Measurements from ENCODE around the gene KPNB1.
A peak's percentile ranks its signal among the peaks of the same experiment; 100 is the strongest.

KPNB1 gene

DNA sequence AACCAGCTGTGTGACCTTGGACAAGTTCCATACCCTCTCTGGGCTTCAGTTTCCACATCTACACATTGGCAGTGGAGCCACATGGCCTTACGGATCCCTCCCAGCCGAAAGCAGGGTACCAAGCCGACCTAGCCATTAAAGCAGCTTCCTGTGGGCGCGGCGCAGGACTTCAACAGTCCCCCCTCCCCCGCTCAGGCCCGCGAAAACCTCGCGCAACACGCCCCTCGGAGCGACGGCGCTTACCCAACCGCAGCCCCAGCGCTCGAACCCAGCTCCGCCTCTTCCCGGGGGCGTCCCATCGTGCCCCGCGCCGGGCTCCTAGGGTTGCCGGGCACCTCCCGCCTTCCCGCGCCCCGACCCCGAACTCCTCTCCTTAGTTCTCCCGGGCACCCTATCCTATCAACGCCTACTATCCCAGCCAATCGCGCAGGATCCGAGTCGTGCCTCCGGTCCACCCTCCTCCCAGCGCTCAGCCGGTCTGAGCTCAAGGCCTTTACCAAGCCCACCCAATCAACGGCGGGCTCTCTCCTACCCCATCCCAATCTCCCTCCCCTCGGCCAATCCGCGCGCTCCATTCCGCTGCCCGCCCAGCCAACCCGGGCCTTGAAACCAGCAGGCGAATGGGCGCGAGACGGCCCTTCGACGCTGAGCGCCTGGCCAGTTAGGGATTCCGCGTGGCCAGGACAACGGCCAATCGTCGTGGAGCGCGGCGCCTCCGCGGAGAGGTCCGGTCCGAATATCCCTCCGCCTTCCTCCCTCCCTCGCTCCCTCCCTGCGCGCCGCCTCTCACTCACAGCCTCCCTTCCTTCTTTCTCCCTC, at the start of gene KPNB1:
KPNB1 (plus strand) TSS at position 767 of the 819 bp plus-strand sequence. CDS start 326 bp downstream, outside the sequence.
- peak; percentile 94 to 97 for DNase-seq (ENCODE audit: low read depth in 1 of 2, low spot score in 1 of 2)

DNA sequence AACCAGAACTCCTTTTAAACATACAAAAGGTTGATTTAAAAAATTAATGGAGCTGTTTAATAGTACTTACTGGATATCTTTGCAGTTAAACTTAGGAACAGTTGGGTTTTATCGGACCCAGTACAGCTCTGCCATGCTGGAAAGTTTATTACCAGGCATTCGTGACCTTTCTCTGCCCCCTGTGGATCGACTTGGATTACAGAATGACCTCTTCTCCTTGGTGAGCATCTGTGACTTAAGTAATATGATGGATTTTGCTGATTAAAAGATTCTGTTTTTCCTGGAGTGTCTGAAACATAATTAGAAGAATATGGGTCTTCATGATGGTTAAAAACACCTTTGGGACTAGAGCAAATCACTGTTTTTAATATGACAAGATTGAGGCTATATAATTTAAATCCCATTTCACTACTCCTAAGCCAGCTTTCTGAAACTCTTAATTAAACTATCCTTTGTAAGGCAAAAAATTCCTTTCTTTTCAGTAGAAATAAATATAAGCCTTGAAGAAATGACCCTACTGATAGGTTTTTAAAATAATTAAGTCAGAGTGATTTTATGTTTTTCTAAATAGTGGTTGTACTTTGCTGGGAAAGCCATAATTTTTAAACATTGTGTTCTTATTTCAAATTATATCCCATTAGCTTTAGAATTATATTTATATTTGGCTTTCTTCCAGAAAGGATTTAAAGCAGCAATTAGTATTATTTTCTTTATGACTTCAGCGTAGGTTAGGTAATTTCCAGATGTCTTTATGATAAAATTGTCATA, 45.7 kb upstream of the KPNB1 start:
- DNase-seq (ENCODE audit: low read depth in 1 of 2, low spot score in 1 of 2): no peak

DNA sequence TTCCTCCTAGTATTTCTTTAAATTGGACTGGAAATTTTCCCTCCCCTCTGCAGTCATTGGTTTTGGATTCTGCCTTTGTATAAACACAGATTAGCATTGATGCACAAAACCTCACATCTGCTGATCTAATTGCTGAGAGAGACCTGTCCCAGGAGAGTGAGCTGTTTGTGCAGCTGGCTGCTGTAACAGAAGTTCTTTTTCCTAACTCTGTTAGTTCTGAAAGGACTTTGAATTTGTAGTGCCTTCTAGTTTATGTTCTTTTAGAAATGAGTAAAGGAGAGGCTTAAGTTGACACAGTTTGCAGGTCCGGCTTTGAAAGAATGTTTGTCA, 45.2 kb upstream of the KPNB1 start:
- no peak for DNase-seq (ENCODE audit: low read depth in 1 of 2, low spot score in 1 of 2)

DNA sequence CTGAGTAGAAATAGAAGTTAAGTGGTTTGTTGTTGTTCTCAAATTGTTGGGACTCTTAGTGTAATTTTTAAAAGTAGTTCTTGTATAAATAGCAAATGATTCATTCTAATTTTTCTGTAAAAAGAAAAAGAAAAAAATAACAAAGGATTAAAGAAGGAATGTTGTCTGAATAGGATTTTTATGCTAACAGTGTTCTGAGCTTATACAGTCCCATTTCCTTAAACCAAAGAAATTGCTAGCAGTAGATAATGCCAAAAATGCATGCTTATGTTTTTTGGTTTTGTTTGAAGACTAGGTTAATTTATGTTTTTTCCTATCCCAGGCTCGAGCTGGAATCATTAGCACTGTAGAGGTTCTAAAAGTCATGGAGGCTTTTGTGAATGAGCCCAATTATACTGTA, 44.7 kb upstream of the KPNB1 start:
- DNase-seq (ENCODE audit: low read depth in 1 of 2, low spot score in 1 of 2): no peak

DNA sequence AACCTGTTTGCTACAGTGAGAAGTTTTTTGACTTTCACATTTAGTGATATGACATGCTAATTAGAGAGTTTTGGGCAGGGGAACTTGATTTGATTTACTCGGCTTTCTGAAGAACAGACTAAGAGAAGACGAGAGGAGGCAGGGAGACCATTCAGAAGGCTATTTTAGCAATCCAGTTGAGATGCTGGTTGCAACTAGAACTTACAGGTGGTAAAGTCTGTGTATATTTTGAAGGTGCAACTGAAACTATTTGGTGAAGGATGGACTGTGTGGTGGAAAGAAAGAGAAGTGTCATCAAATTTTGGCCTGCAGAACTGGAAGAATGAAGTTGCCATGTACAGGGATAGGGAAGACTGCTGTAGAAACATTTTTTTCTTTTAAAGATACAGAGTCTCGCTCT, 42.2 kb upstream of the KPNB1 start:
- no peak for DNase-seq (ENCODE audit: low read depth in 1 of 2, low spot score in 1 of 2)

DNA sequence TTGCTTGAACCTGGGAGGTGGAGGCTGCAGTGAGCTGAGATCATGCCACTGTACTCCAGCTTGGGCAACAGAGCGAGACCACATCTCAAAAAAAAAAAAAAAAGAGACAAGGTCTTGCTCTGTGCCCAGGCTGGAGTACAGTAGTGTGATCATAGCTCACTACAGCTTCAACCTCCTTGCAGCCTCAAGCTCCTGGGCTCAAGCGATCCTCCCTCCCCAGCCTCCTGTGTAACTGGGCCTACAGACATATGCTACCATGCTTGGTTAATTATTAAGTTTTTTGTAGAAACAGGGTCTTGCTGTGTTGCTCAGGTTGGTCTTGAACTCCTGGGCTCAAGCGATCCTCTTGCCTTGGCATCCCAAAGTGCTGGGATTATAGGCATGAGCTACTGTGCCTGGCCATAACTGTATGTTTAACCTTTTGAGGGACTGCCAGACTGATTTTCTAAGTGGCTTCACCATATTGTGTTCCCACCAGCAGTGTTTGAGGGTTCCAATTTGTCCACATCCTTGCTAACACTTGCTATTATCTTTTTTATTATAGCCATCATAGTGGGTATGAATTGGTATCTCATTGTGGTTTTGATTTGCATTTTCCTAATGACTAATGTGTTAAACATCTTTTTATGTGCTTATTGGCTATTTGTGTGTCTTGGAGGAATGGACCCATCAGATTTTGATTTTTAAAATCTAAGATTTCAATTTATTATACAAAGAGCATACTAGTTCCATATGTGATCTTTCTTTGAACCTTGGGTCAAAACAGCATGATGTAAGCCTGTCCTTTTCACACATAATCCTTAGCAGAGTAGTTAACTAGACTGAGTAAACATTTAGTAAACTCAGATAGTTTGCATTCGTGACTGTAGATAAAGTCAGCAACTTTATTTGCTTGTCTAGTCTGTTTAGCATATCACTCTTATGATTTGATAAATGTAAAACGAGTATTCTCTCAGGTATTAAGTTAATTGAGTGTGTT, 38.1 kb upstream of the KPNB1 start:
- no peak for DNase-seq (ENCODE audit: low read depth in 1 of 2, low spot score in 1 of 2)

DNA sequence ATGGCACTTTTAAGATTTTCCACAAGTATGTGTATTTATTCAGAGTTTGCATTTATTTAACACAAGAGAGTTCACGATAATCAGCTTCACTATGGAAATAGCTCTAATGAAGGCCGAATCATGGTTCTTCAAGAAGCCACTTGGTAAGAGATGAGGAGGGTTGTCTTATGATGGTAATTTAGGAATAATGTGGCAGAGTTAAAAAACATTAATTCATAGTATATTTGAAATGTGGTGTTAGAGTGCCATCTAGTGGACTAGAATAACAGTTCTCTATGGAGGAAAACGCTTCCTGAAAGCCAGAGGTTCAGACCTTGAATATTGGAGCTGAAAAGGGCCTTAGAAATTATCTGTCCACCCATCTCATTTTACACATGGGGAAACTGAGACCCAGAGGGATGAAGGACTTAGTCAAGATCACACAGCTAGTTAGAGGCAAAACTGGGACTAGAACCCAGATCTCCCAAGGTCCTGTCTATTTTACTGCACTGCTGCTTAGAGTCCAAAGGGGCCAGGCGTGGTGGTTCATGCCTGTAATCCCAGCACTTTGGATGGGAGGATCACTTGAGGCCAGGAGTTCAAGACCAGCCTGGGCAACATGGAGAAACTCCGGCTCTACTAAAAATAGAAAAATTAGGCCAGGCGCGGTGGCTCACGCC, 33.8 kb upstream of the KPNB1 start:
- DNase-seq (ENCODE audit: low read depth in 1 of 2, low spot score in 1 of 2): no peak

DNA sequence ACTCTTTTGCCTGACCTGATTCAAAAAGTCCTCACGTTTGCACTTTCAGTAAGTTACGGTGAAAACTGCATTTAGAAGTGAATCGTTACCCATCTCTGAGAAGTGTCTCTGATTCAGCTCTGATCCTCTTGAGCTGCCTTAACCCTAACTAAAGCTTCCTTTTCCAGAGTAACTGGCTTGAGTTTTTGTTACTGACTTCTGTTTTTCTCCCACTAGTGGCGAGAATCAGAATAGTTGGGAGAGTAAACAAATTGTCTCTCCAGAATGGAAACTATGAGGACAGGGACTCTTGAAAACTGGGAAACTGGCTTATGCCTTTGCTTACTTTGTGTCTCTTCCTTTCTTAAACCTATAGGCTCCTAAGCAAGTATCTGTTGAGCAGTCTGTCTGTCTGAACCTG, 31.3 kb upstream of the KPNB1 start:
- DNase-seq (ENCODE audit: low read depth in 1 of 2, low spot score in 1 of 2): no peak

DNA sequence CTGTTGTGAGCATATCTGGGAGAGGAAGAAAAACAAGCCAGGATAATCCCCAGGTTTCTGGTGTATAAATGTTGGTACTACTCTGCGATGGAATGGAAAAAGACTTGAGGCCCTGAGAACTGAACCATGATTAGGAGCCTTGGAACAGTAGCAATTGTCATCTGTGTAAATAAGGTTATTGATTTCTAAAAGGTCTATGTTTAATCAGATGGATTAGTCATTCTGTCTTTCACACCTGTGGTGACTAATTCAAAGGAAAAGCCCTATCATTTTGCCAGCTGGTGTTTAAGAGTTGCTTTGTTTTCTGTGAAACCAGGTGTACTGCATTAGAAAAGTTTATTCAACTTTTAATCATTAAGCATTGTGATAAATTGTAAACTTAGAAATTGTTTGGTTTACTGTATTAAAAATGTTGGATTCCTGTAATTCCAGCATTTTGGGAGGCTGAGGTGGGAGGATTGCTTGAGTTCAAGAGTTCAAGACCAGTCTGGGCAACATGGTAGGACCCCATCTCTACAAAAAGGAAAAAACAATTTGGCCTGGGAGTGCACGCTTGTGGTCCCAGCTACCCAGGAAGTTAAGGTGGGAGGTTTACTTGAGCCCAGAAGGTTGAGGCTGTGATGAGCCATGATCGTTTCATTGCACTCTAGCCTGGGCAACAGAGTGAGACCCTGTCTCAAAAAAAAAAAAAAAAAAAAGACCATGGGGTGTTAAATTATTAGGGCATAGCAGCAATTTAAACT, 29.0 kb upstream of the KPNB1 start:
- no peak for DNase-seq (ENCODE audit: low read depth in 1 of 2, low spot score in 1 of 2)

DNA sequence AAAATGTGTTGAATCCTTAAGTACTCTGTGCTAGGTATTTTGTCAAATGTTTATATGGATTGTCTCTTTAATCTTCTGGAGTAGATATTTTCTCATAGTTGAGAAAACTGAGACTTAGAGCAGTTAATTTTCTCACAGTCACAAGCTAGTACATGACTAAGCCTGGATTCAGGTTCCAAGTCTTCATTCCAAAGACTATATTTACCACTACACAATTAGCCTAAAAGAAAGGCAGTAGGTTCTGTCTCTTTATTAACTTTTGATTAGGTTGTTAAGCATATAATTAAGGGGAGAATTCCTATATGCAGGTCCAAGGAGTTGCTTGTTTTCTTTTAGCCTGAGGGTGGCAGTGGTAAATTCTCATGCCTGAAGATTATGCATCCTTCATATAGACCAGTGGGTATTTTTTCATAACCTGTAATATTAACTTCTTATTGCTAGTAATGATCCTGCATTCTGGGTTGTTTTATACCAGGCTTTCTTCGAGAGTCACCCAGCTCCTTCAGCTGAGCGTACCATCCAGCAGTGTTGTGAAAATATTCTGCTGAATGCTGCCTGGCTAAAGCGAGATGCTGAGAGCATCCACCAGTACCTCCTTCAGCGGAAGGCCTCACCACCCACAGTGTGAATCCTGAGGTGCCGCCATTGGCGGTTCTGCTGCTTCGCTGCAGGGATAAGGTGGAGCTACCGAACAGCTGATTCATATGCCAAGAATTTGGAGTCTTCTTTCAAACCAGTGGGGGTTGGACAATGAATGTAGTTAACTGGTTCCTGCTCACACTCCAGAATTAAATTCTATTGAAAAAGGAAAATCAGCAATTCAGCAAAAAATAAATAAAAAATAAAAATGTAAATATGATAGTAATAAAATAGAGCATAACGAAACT, 28.2 kb upstream of the KPNB1 start:
- no peak for DNase-seq (ENCODE audit: low read depth in 1 of 2, low spot score in 1 of 2)

DNA sequence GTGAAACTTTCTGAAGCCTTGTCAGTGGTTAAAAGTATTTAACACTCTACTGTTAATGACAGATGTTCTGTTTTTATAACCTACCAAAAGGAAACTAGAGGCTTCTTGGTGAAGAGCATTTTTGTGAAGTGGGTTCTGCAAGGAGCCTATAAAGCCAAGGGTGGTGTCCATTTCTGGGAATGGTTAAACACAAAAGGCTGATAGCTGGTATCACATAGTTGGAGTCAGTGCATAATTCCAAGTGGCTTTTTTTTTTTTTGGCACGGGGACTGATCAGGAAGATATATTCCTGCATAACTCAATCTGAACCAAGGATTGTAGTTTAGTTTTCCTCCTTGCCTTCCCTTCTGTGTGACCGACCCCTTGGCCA, 27.6 kb upstream of the KPNB1 start:
- DNase-seq (ENCODE audit: low read depth in 1 of 2, low spot score in 1 of 2): no peak

DNA sequence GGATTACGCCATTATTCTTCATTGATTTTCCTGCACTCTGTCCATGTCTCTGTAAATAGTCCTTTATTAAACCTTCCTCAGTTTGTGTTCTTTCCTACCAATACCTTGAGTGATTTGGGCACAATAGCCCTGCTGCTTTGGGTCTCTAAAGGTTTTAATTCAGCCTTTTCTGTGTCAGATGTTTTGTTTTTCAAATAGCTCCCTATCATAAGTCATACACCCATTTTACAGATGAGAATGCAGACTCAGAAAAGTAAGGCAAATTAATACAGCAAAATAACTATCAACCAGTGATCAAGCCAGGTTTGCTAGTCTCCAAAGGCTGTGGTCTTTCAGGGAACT, 25.0 kb upstream of the KPNB1 start:
- no peak for DNase-seq (ENCODE audit: low read depth in 1 of 2, low spot score in 1 of 2)

DNA sequence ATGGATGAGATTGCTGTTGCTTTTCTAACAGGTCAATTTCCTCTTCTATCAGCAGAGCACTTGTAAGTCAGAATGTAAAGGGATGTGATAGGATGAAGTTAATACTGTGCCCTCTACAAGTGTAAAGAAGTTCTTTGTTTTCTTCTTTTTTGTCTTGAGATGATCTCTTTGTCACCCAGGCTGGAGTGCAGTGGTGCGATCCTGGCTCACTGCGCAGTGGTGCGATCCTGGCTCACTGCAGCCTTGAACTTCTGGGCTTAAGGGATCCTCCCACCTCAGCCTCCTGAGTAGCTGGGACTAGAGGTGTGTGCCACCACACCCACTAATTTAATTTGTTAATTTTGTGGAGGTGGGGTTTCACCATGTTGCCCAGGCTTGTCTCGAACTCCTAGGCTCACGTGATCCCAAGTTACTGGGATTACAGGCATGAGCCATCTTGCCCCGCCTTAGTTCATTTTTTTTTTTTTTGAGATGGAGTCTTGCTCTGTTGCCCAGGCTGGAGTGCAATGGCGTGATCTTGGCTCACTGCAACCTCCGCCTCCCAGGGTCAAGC, 21.6 kb upstream of the KPNB1 start:
- no peak for DNase-seq (ENCODE audit: low read depth in 1 of 2, low spot score in 1 of 2)

DNA sequence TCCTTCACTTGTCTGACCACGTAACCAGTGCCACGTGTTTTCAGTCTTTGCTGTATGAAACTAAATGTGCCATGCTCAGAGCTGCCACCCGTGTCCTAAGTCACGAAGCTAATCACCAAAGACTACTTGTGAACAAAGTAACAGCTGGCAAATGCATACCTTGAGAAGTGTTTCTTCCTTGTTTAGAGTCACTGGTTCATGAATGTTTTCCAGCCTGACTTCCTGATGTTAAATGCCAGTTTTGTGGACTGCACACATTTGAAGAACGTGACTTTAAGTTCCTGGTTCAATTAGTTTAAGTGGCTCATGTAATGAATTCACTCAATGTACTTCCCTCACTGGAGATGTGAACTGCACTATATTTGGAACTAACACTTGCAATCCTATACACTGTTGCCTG, 19.9 kb upstream of the KPNB1 start:
- DNase-seq (ENCODE audit: low read depth in 1 of 2, low spot score in 1 of 2): no peak

DNA sequence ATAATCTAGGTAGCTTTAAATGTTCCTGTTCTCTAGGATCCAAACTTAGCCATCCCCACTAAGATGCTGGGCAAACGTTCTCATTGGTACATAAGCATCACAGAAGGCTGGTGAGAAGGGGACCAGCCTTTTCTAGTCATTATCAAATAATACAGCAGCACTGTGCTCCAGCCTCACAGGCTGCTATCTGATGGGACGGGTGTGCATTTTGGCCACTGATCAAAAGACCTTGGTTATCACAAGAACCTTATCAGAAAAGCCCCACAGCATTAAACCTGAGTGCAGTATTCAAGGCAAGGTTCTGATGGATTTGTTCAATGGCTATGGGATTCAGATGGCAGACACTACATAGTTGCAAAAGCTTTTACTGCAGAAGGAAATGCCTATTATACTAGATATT, 19.1 kb upstream of the KPNB1 start:
- DNase-seq (ENCODE audit: low read depth in 1 of 2, low spot score in 1 of 2): no peak

DNA sequence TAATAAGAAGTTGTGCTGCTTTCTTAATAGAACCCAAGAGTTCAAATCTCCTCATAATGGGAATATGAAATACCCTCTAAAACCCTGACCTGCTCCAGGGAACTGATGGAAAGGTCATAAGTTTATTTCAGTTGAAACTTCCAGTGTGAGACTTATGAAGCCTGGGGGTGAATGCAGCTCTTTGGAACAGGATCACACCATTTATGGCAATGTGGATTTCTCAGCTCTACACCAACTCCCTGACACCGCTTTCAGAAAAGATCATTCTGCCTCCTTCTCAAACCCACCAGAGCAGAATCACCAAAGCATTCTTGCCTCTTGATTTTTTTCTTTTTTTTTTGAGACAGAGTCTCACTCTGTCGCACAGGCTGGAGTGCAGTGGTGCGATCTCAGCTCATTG, 16.7 kb upstream of the KPNB1 start:
- no peak for DNase-seq (ENCODE audit: low read depth in 1 of 2, low spot score in 1 of 2)

DNA sequence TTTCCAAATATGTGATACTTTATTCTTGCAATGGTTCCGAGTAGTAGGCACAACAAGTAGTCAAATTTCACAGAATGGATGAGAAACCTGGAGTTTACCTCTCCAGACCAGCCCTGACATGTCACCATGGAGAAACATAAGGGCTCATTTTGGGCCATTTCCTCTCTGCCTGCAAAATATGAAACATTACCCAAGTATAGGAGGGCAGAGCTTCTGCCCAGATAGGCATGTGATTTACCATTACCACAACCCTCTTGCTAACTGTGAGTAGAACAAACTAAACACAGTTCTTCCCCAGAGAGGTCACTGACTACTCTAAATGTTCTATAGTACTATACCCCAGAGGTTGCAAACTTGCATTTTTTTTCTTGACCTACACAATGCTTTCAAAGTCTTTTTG, 15.7 kb upstream of the KPNB1 start:
- no peak for DNase-seq (ENCODE audit: low read depth in 1 of 2, low spot score in 1 of 2)

DNA sequence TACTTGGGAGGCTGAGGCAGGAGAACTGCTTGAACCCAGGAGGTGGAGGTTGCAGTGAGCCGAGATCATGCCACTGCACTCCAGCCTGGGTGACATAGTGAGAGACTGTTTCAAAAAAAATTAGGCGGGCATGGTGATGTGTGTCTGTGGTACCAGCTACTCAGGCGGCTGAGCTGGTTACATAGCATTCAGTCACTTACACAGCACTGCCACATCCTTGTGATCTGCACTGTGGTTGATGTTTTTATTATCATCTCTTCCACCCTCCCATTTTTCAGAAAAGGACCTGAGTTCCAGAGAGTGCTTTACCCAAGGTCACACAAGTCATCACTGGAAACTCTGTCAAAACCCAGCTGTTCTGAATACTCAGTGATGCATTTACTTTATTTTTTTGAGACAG, 14.8 kb upstream of the KPNB1 start:
- no peak for DNase-seq (ENCODE audit: low read depth in 1 of 2, low spot score in 1 of 2)

DNA sequence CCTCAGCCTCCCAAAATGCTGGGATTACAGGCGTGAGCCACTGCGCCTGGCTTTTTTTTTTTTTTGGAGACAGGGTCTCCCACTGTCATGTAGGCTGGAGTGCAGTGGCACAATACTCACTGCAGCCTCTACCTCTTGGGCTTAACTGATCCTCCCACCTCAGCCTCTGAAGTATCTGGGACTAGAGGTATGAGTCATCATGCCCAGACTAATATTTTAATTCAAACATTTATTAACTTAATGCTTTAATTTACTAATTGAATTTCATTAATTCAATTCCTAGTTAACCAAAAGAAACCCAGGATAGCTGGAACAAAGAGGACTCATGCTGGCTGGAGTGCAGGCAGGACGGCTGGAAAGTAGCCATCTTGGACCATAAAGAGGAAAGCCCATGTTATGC, 14.0 kb upstream of the KPNB1 start:
- DNase-seq (ENCODE audit: low read depth in 1 of 2, low spot score in 1 of 2): no peak

Measured in activated T-helper 1 cell treated with anti-CD3 and anti-CD28 coated beads, Interleukin-2, amount 50 U/mL, for 16 hours (primary cell).